NCI-H2227 (cell line): ENCODE data around the gene DNAJC27.

ENCODE experiments used
- DNase-seq: peaks from one replicate; lab custom pipeline; 2025; ENCODE audit not compliant: unreplicated experiment; lab: John Stamatoyannopoulos, UW

DNAJC27 gene

DNA sequence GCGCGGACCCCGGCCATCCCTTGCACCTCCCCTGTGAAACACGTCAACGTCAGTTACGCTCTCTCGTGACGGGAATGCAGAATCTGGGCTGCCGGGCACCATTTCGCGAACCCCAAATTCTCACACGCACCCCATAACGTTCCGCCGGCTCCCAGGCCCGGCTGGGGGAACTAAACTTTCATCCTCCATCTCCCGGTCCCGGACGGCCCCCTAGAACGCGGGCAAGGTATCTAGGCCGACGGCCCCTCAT lies 544 bp downstream of the DNAJC27 start:
- peak; percentile 61 for DNase-seq

- DNase-seq = peak; percentile 56
Measured at GRCh38 chr2:24970483-24971285, 1.1 kb downstream of the DNAJC27 start.

GRCh38 chr2:24969784-24970183 lies 2.0 kb downstream of the DNAJC27 start:
- no peak for DNase-seq

GRCh38 chr2:24961903-24962302 lies 9.9 kb downstream of the DNAJC27 start:
- DNase-seq = no peak

DNA sequence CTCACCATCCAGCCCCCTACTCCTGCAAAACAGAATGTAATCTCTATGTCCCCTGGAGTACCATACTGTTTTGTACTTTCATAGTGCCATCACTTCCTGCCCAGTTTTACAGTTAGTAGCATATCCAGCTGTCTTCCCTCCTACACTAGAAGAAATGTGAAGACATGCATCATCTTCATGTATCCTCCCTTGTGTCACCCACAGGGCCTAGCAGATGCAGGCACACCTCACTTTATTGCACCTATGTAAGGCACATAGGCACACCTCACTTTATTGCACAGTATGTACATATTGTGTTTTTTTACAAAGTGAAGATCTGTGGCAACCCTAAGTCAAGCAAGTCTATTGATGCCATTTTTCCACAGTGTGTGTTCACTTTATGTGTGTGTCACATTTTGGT lies 12.0 kb downstream of the DNAJC27 start:
- DNase-seq = no peak

DNA sequence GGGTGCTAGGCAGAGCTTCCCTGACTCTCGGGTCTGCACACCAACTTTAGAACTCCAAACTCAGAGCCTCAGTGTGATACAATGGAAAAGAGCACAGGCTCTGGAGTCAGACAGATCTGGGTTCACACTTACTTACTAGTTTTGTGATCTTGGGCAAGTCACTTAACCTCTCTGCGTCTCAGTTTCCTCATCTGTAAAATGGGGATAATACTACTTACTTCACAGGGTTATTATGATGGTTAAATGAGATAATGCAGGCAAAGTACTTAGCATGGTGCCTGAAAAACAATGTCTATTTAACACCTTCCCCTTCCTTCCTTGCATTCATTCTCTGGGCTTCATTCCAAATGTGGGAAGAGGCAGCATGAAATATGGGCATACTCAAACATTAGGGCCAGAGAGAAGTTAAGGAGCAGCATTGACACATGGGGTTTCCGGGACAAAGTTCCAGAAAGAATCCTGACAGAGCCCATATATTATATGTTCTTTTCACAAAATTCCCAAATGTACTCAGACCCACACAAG lies 13.3 kb downstream of the DNAJC27 start:
- DNase-seq = no peak

GRCh38 chr2:24957976-24958375 lies 13.8 kb downstream of the DNAJC27 start:
- DNase-seq = no peak

DNA sequence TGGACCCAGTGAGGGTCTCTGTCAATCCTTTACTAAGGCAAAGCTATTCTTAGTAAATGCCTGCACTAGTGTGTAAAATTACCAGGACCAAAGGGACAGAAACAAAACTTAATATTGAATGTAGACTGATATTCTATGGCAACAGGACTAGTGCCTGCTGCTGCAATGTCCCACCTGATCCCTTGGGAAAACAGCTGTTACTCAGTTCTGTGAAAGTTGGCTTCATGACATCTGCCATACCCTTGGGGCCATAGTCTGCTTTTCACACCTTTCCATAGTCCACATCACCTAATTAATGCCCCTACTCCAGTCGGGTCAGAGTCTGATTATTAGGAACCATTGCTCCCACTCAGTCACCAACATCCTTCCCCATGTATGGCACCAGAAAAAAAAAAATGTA lies 14.5 kb downstream of the DNAJC27 start:
- DNase-seq = no peak

DNA sequence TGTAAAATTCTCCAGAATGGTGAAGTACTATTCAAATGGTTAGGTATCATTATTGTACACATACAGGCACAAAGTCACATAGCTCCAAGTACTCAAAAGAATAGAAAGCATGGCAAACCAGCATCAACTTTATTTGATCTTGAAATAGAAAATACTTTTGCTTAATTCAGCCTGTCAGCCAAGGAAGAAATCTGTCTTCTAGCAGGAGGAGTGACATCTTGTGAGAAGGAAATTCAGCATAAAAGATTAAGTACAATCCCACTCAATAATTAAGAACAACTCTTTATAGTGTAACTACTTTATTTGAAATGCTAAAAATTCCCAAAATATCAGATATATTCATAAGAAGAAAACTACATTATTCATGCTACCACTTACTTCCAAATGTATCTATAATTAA lies 15.8 kb downstream of the DNAJC27 start:
- no peak for DNase-seq

DNA sequence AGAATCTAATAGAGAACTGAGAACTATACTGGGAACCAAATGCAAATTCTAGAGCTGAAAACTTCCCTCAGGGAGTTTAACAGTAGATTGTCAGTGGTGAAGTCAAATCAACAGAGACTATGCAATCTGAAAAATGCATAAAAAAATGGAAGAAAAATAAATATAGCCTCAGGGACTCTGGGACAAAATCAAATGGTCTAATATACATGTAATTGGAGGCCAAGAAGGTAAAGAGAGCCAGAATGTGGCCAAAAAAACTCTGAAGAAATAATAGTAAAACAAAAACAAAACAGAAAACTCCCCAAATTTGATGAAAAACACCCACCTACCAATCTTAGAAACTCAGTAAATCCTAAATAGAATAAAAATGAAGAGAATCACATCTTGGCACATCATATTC lies 16.5 kb downstream of the DNAJC27 start:
- DNase-seq = no peak

- DNase-seq = no peak
Measured at GRCh38 chr2:24950102-24950501, 21.7 kb downstream of the DNAJC27 start.

DNA sequence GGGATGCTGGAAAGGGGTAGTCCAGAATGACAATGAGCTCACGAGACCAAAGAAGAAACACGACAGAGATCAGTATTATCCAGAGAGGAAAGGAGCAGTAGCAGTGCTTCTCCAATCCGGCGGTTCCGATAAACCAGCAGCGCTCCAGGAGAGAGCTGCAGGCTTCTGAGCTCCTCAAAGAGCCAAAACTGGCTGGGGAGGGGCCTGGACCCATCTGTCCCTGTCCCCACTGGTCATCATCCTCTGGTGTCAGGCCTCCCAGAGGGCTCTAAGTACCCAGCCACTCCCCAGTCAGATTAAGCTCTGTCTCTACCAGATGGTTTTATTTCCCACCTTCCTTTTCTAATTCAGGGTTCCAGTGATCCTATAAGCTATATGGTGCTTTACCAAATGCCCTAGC lies 23.2 kb downstream of the DNAJC27 start:
- no peak for DNase-seq

DNA sequence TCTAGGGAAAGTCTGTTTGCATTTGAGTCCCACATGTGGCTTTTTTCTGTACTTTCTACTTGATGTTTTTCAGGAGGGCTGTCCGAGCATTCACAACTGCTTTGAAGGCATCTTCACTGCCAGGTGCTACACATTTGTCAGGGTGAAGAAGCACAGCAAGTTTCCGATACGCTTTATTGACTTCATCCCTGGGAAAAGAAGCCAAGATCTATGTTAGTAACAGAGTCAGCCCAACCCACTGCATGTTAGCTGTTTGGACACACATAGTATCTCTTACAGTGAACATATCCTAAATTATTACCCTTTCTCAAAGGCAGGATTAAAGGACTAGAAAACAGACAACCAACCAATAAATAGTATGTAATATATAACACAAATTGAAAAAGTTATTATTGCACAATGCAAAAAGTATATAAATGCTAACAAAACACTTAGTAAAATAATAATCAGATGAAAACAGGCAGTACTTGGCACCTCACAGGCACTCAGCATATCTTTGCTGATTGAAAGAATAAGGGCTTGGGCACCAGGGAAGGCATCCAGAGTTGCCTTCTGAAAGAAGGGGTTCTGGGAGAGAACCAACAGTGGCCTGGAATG lies 24.1 kb downstream of the DNAJC27 start:
- no peak for DNase-seq

DNA sequence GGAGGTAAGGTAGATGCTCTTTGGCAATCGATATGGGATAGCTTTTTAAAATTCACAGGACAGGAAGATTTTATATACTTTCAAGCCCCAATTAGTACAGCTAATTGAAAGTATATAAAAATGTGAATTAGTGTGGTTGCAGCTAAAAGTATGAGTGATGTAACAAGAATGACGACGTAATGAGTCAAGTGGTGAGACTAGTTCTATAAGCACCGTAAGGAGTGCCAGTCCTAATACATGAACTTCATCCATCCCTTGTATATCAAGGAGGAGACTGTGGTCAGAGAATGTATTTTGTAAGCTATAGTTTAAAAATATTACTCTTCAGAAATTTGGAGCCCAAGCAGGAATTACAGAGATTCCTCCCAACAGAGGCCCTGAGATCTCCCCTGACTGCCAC lies 25.8 kb downstream of the DNAJC27 start:
- DNase-seq = no peak

DNA sequence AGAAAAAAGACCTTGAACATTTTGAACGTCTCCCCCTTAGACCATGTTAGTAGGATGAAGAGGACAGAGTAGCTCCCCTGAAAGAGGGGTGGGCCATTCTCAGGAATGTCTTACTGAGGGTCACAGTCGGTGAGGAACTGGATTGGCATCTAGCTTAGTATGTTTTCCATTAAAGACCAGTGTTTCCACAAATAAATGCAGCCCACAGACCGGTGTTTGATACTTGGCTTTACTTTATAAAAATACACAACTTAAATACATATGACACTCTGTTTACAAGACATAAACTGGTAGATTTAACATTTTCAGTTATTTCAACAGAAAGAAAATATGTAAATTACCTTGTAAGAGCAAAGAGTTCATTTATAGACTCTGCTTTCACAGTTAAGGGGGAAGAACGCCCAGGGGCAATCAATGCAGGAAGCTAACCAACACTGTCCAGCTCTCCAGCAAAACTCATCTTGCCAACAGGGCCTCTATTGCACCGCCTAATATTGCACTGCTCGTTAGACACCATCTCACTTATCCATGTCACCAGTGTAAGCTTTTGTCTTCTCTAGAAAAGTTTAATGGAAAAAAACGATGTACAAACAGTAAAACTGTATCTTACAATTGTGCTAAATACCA lies 28.2 kb downstream of the DNAJC27 start:
- no peak for DNase-seq

GRCh38 chr2:24939353-24939752 lies 32.4 kb downstream of the DNAJC27 start:
- DNase-seq = no peak

- DNase-seq = no peak
Measured at GRCh38 chr2:24937236-24937635, 34.5 kb downstream of the DNAJC27 start.

DNA sequence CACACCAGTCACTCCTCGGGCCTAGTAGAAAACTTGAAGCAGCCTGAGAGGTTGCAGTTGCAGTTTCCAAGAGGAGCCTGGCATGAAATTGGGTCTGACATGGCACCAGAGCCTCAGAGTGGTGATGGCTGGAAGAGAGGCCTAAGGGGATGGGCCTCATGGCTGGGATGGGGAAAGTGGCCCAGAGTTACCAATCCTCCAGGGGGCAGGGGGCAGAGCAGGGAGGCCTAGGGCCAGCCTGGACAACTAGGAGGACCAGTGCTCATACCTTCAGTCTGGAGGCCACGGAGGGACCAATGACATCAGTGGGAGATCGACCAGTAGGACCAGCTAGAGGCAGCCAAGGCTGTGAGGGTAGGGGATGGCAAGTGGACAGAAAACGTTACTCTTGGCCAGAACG lies 36.6 kb downstream of the DNAJC27 start:
- no peak for DNase-seq

- DNase-seq = no peak
Measured at GRCh38 chr2:24932715-24933114, 39.0 kb downstream of the DNAJC27 start.

GRCh38 chr2:24930768-24931167 lies 41.0 kb downstream of the DNAJC27 start:
- DNase-seq = no peak

GRCh38 chr2:24929230-24929629 lies 42.5 kb downstream of the DNAJC27 start:
- no peak for DNase-seq

GRCh38 chr2:24928036-24928435 lies 43.7 kb downstream of the DNAJC27 start:
- no peak for DNase-seq
